Cardiac septum (tissue), 1 donor: Measurements from ENCODE around the gene GRID2. TPM values are rescaled to one million over a fixed set of nuclear protein-coding genes. Genes with fewer than 3 reads are reported as not detected.
"Not testable (repeated sequence)": the region's sequence is repeated elsewhere in the genome, so short reads cannot be mapped to it uniquely, and the experiment has no call there.

Source experiments
- DNase-seq: peaks from one replicate; pipeline ENCODE4 v3.0.0-alpha.2; 2020; ENCODE audit warnings: low spot score
- intact Hi-C: fragments of 100-400 bp; cut with DNase I; formaldehyde crosslinking; loops from one replicate; pipeline ENCODE4 v1.14.0; 2022
- total RNA-seq: library from RNA; stranded (reverse); fragmentation: NEBNext Ultra II Directional; extraction: Animal tissue kit (Norgen Biotek cat#: 25700); gene quantifications from one replicate; pipeline ENCODE4 v1.2.1, GENCODE V29; 2021
- donor health status: DM: no; HTN: no; CAD: no.

The GRID2 gene
- total RNA-seq, 1 donor from 2014 or later: 0.24 TPM

DNA sequence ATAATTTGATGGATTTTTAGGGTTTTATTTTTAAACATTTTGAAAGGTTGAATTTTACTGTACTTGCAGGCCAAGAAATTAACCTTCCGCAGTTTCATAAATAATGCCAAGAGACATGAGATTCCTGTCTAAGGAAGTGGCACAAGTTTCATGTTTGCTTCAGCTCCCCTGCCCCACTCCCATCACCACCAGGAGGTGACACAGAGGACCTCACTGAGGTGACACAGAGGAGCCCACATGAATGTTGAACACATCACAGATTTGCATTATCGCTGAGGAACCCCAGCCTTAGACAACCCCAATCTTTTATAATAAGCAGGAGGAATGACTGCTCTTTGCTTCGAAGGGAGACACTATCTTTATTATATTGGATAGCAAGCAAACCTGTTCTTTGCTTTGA, 1033.4 kb downstream of the GRID2 start:
- intact Hi-C loops: no loop called here
- no peak for DNase-seq

GRCh38 chr4:93342738-93343137, 1039.0 kb downstream of the GRID2 start:
- no peak for DNase-seq
- intact Hi-C loops: no loop called here

GRCh38 chr4:93346840-93347239, 1043.1 kb downstream of the GRID2 start:
- no peak for DNase-seq
- intact Hi-C loops: no loop called here

DNA sequence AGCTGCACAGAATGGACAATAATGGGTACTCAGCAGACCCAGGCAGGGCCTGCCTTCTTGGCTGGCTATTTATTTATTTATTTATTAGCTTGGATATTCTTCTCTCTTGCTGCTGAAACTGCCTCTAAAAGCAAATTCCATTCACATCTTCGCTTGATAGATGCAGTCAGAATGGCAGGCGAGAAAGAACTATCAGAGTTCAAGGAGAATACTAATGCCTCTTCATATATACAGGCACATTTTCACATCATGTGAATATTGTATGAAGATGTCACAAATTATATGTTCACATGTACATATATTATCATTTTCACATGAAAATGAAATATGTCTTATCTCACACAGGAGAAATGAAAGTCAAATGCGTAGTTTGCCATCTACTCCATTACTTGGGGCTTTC, 1045.1 kb downstream of the GRID2 start:
- intact Hi-C loops: no loop called here
- DNase-seq: no peak

- no peak for DNase-seq
Measured at GRCh38 chr4:93351846-93352245, 1048.1 kb downstream of the GRID2 start.

DNA sequence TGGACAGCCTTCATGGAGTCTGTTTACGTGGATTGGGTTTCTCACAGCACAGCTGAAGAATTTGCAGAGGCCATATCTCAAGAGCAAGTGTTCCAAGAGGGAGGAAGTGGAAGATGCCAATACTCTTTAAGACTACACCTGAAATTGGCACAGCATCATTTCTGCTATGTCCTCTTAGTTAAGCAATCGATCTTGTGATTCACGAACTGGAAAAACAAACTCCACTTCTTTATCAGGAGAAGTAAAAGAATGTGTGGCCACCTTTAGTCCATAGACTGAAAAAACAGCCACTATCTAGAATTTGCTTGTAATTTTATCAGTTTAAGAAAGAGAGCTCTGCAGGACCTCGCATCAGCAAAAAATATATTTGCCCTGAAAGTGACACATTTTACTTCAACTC, 1051.6 kb downstream of the GRID2 start:
- DNase-seq: no peak
- intact Hi-C loops: no loop called here

More at GRCh38 chr4:93351846-93352245, 1048.1 kb downstream of the GRID2 start:
- intact Hi-C loops: no loop called here

- intact Hi-C loops: no loop called here
Measured at GRCh38 chr4:93359586-93359985, 1055.8 kb downstream of the GRID2 start.

DNA sequence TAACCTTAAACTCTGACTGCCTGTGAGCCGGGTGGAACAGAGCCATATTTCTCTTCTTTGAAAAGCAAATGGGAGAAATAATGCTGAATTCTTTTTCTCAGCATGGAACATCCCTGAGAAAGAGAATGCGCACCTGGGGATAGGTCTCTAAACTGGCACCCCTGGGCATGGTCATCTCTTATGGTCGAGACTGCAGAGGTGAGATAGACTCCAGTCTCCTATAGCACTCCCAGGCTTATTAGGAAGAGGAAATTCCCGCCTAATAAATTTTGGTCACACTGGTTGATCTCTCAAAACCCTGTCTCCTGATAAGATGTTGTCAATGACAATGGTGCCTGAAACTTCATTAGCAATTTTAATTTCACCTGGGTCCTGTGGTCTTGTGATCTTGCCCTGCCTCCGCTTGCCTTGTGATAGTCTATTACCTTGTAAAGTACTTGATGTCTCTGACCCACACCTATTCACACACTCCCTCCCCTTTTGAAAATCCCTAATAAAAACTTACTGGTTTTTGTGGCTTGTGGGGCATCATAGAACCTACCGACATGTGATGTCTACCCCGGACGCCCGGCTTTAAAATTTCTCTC, 1062.5 kb downstream of the GRID2 start:
- intact Hi-C loops, DNase-seq: not testable (repeated sequence)

More at GRCh38 chr4:93359586-93359985, 1055.8 kb downstream of the GRID2 start:
- no peak for DNase-seq

DNA sequence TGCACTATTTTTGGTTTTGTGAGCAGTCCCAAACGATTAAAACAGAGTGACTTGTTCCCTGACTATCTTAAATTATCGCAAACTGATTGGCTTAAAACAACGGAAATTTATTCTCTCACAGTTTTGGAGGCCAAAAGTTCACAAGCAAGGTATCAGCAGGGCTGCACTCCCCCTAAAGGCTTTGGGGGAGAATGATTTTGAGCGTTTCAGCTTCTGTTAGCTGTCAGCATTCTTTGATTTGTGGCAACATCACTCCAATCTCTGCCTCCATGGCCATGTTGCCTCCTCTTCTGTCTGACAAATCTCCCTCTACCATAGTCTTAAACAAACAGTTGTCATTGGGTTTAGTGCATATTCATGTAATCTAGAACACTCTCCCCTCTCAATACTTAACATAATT, 1065.2 kb downstream of the GRID2 start:
- intact Hi-C loops: no loop called here

GRCh38 chr4:93370256-93370655, 1066.5 kb downstream of the GRID2 start:
- intact Hi-C loops: no loop called here
- no peak for DNase-seq

More for the DNA sequence above, 1065.2 kb downstream of the GRID2 start:
- DNase-seq: no peak

GRCh38 chr4:93373893-93374860, 1070.4 kb downstream of the GRID2 start:
- intact Hi-C loops: no loop called here
- no peak for DNase-seq

DNA sequence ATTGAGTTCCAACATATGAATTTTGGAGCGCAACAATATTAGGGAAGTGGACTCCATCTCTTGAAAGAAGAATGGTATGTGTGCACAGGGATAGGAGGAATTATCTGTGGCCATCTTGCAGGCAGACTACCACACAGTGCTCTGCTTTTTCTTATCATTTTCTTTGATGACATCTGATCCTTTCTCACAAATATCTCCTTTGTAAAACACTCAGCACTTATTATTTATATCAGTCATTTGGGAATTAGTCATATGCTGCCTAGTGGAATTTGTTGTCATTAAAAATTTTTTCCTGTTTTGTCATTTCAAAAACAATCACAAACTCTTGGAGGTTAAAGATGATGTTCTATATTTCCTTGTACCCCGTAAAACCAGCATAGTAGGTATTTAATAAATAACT, 1080.5 kb downstream of the GRID2 start:
- intact Hi-C loops: no loop called here
- no peak for DNase-seq

DNA sequence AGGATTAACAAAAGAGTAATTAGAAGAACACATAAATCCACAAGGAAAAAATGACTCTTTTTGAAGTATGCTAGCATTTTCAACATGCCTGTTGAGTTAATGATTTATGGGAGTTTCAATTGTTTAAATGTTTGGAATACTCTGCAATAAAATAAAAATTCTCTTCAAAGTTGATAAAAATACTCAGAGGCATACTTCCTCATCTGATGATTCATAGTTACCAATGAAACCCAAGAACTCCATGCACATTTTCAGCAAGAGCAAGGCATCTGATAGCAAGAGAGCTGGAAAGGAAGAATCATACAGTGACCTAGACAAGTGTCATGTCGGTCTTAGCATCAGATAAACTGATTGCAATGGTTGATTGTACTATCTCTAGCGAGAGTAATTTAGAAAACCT, 1081.1 kb downstream of the GRID2 start:
- intact Hi-C loops: no loop called here

DNA sequence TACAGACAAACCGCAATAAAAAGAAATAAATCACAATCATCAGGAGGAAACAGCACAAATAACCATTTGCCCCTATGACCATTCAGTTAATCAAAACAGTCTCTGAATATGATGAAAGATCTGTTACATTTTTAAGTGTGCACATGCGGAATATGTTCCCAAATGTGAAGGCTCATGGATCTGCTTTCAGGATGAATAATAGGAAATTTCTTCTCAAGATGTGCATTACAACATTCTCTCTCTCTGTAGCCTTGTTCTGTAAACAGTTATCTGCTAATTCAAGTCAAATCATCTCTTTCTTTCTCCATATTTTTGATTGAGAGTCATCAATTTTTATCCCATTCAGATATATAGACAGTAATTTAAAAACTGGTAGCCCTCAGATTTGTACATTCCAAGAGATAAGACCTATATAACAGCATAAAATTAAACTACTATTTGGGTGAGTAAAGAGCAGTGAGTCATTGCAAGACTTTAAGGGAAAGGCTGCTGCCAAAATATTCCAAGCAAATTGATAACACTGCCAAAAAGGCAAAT, 1090.8 kb downstream of the GRID2 start:
- DNase-seq: no peak
- intact Hi-C loops: no loop called here

More for the DNA sequence above, 1081.1 kb downstream of the GRID2 start:
- no peak for DNase-seq

DNA sequence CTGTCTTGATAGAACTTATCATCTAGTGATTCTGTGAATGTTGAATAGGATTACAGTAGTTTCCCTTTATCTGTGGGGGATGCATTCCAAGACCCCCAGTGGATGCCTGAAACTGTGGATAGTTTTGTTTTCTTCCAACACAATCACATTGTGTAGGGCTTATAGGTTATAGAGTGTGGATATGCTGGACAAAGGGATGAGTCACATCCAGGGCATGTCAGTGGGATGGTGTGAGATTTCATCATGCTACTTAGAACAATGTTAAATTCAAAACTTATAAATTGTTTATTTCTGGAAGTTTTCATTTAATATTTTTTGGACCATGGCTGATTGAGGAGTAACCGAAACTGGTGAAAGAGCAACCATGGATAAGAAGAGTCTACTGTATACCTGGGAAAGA, 1092.5 kb downstream of the GRID2 start:
- DNase-seq: no peak
- intact Hi-C loops: no loop called here

GRCh38 chr4:93403571-93403970, 1099.8 kb downstream of the GRID2 start:
- no peak for DNase-seq
- intact Hi-C loops: no loop called here

GRCh38 chr4:93407493-93408275, 1103.9 kb downstream of the GRID2 start:
- DNase-seq: no peak
- intact Hi-C loops: no loop called here

- intact Hi-C loops: no loop called here
- no peak for DNase-seq
Measured at GRCh38 chr4:93409035-93409434, 1105.3 kb downstream of the GRID2 start.

GRCh38 chr4:93414041-93414550, 1110.3 kb downstream of the GRID2 start:
- intact Hi-C loops: no loop called here
- DNase-seq: no peak
